Inflammatory macrophage treated with lipopolysaccharide for 1 hour (primary cell): ENCODE data around the gene CHD3.
"Not testable (repeated sequence)": the region's sequence is repeated elsewhere in the genome, so short reads cannot be mapped to it uniquely, and the experiment has no call there.

Experiments used
- DNase-seq, 2 donors: peaks; one replicate each; pipeline ENCODE4 v3.0.0-alpha.2; 2020 to 2022

The CHD3 gene

GRCh38 chr17:7940034-7940433 lies 51.4 kb downstream of the CHD3 start:
- no peak for DNase-seq

DNA sequence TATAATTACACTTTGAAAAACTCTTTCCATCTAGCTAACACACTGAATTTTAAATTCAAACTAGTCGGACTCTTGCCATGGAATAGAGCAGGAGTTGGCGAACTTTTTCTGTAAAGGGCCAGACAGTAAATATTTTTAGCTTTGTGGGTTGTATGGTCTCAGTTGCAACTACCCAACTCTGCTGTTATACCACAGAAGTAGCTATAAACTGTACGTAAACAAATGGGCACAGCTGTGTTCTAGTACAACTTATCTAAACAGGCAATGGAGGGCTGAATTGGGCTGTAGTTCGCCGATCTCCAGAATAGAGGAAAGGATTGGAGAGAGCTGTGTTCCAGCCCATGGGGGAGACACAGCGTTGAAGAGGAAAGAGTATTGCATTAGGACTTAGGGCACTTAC lies 52.2 kb downstream of the CHD3 start:
- DNase-seq: no peak

GRCh38 chr17:7943291-7943690 lies 54.7 kb downstream of the CHD3 start:
- DNase-seq: no peak

- DNase-seq: no peak
Observed at GRCh38 chr17:7944326-7944725, 55.7 kb downstream of the CHD3 start.

DNA sequence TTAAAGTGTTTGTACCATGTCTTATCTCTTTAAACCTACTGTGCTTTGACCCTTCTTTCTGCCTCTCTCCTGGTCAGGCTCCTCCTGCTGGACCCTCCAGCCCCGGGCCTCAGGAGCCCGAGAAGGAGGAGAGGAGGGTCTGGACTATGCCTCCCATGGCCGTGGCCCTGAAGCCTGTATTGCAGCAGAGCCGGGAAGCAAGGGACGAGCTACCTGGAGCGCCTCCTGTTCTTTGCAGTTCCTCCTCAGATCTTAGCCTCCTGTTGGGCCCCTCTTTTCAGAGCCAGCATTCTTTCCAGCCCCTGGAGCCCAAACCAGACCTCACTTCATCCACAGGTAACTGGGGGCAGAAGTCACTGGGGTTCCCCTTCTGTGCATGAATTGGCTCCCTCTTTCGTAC lies 57.1 kb downstream of the CHD3 start:
- DNase-seq: no peak

DNA sequence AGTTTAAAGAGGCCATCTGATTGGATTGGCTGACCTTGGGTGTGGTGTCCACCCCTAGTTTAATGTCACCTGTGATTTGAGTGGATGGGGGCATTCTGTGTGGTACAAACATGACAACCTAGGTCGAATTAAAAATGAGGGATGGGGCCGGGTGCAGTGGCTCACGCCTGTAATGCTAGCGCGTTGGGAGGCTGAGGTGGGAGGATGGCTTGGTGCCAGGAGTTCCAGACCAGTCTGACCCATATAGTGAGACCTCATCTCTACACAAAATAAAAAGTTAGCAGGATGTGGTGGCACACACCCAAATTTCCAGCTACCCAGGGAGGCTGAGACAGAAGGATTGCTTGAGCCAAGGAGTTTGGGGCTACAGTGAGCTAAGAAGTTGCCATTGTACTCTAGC lies 57.9 kb downstream of the CHD3 start:
- DNase-seq: no peak

DNA sequence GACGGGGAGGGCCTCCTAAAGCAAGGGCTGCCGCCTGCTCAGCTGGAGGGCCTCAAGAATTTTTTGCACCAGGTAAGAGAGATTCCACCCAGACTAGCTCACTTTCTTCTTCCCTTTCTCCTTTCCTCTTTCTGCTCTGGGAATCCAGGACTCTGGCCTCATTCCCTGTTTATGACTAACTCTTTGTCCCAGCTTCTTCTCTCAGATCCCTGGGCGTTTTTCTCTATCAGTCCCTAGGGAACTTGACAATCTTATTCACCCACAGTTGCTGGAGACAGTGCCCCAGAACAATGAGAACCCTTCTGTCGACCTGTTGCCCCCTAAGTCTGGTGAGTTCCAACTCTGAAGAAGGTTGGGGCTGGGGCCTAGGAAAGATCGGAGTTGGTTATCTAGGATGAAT lies 59.1 kb downstream of the CHD3 start:
- no peak for DNase-seq

DNA sequence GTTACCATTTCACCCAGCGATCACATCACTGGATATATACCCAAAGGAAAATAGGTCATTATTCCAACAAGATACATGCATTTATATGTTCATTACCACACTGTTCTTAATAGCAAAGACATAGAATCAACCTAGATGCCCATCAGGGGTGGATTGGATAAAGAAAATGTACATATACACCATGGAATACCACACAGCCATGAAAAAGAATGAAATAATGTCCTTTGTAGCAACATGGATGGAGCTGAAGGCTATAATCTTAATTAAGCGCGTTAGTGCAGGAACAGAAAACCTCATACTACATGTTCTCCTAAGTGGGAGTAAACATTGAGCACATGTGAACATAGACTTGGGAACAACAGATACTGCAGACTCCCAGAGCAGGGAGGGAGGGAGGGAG lies 62.0 kb downstream of the CHD3 start:
- DNase-seq: no peak

DNA sequence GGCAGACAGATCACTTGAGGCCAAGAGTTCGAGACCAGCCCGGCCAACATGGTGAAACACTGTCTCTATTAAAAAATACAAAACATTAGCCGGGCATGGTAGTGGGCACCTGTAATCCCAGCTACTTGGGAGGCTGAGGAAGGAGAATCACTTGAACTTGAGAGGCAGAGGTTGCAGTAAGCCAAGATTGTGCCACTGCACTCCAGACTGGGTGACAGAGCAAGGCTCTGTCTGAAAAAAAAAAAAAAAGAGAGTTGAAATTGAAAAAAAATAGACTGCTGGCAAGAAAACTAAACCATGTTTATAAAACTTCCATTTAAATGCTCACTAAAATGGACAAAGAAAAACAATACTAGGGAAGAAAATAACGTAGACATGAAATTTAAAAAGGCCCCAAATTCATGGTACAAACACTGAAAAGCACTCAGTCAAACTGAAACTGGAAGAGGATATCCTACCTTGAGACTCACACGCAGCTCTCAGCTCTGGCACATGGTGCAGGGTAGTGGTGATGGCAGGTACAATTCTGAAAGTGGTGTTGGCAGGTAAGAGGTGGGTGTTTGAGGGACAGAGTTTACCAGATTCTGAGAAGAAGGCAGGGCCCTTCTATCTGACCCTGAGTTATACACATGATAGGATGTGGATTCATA lies 62.7 kb downstream of the CHD3 start:
- DNase-seq: no peak

GRCh38 chr17:7953266-7953665 lies 64.7 kb downstream of the CHD3 start:
- DNase-seq: not testable (repeated sequence)

DNA sequence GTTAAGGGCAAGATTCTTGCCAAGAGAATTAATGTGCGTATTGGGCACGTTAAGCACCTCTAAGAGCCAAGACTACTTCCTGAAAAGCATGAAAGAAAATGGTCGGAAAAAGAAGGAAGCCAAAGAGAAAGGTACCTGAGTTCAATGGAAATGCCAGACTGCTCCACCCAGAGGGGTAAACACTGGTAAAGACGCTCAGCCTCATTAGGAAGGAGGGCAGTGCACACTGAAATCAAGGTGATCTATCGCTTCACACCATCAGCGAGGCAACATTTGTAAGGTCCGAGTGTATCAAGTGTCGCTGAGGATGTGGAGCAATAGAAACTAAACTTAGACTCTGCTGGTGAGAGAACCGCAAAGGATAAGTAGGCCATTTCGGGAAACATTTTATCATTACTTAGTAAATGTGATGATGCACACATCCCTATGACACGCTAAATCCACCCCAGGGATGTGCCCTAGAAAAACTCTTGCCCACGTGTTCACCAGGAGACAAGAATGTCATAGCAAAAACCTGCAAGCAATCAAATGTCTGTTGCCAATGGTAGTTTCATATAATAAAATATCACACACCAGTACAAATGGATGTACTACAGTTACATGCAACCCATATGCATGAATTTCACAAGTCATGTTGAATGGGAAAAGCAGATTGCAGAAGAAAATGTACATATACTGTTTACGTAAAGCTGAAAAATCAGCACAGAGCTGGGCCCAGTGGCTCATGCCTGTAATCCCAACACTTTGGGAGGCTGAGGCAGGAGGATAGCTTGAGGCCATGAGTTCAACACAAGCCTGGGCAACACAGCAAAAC lies 67.0 kb downstream of the CHD3 start:
- no peak for DNase-seq

DNA sequence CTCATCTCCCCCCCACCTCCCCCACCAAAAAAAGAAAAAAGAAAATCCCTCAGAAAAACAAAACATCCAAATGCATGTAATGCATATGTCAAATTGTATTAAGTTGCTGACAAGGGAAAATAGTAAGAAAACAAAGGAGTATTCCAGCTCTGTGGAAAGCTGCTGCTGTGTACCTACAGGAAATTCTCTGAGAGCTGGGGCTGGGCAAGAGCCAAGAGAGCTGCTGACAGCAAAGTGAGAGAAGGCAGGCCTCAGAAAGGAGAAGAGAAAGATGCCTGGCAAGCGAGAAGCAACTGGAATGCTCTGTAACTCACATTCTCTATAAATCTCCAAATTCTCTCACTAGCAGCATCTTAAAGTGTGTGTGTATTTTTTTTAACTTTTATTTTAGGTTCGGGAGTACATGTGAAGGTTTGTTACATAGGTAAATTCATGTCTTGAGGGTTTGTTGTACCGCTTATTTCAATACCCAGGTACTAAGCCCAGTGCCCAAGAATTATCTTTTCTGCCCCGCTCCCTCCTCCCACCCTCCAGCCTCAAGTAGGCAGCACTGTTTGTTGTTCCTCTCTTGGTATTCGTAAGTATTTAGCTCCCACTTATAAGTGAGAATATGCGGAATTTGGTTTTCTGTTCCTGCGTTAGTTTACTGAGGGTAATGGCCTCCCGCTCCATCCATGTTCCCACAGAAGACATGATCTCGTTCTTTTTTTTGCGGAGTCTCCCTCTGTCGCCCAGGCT lies 67.8 kb downstream of the CHD3 start:
- no peak for DNase-seq

DNA sequence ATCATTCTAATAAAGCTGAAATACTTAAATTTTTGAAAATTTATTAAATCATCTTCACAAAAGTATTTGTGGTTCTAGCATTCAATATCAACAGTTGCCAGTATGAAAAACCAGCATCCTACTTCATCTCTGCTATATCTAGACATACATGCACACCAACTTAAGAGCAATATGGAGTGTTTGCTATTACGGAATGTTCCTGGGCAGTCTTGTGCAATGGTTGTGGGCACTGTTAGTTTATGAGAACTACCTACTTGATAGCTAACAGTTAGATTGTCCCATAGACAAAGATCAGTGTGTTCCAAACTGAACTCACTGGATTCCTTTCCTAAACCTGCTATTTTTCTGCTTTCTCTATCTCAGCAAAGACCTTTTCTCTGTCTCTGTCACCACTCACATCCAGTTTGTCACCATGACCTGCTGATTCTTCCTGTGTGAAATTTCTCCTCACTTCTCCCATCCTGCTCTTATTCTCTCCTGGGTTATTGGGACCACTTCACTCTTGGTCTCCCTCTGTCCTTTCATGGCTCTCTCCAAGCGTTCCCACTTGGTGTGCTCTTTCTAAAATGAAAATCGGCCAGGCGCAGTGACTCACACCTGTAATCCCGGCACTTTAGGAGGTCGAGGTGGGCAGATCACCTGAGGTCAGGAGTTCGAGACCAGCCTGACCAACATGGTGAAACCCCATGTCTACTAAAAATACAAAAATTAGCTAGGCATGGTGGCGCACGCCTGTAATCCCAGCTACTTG lies 71.1 kb downstream of the CHD3 start:
- peak; percentile 72 to 77 for DNase-seq

DNA sequence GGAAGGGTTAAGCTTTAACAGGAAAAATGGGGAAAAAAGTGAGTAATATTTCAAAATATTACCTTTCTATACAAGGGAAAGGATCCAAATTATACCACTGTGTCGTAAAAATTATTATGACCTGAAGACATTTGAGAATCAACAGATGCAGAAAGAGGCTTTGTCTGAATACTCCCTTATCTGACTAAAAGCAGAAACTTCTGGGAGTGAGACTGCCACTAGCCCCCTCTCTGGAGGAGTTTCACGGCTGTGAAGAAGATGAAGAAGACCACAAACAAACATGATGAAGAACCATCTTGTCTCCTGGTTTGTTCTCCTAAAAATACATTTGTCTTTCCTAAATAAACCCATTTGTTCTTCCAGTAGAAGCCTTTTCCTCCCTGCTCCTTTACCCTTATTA lies 72.8 kb downstream of the CHD3 start:
- no peak for DNase-seq
